Cortex of kidney (tissue), 1 donor: ENCODE data around the gene CFDP1.

Experiments
- DNase-seq: peaks from one replicate; lab custom pipeline; 2025; lab: John Stamatoyannopoulos, UW

Gene CFDP1

DNA sequence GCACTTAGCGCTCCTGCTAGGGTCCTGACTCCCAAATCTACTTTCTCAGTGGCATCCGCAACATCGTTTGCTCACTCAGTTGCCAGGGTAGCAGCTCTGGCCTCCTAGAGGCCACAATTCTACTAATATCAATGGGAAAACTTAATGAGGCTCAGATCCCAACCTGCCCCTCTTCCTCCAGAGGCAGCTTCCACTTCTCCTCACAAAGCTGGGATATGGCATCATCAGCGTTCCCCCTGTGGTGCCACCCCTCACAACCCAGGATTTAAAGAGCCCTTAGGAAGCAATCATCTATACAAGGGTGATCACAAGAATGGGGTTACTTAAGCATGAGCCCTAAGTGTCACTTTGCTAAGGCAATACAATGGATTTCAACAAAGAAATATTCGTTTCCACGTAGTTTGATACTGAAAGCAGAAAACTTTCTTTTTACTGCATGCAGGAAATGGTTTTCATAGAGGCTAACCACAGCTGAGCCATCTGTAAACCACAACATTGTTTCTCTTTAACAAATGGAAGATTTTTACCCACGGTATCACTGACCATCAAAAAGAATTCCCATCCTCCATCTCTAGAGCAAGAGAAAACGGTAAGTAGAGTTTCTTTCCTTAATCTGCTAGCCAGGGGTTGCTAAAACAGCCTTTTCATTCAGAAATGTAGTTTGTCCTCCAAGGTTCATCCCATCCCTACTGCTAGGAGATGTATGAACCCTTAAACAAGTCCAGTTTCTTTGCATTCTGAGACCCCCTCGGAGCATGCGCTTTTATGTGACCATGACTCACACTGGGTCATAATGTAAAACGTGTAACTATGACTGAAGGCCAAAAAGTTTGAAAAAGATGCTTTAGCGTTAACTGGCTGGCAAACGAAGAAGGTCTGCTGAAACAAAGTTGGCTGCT, 113.5 kb downstream of the CFDP1 start:
- no peak for DNase-seq

DNA sequence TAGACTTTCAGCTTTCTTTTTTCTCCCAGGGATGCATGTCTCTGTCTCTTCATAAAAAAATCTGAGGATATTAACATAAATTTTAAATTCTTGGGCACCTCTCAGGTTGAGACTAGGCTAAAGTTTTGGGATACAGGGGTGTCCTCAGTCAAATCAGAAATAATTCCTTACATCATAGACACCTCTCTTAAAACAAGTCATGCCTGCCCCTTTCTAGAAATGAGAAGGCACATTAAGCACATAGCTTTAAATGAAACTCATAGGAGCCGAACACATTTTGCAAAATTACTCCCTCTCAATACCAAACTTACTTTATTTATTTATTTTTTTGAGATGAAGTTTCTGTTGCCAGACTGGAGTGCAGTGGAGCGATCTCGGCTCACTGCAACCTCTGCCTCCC, 114.6 kb downstream of the CFDP1 start:
- no peak for DNase-seq

DNA sequence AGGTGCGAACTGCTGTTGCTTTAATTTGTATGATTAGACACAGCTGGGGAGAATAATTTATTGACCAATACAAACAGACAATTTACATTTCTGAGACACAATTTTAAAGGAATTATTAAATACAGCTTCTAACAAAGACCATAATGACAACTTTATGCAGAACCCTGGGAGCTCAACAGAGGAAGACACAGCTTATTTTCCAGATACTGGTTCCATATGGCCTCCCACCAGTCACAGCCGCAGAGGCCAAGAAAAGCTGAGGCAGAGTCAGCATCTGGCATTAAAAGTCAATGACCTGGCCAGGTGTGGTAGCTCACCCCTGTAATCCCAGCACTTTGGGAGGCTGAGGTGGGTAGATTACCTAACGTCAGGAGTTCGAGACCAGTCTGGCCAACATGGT, 115.8 kb downstream of the CFDP1 start:
- DNase-seq = no peak

DNA sequence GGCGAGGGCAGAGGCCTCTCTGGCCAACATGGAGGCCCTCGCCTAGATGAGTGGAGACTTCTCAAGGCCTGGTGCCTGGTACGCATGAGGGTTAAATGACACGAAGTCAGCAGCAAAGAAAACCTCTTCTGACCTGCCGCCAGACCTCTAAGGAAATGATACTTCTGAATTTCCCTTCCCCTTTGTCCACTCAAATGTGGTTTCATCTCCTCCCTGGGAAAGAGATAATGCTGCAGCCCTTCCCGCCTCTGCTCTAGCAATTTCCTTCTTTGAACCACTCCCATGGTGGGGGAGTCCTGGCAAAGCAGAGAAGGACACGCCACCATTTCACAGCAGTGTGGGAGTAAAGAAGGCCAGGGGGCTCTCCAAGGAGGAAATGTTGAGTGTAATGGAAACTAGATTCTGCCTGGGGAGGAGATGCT, 116.2 kb downstream of the CFDP1 start:
- DNase-seq = no peak

DNA sequence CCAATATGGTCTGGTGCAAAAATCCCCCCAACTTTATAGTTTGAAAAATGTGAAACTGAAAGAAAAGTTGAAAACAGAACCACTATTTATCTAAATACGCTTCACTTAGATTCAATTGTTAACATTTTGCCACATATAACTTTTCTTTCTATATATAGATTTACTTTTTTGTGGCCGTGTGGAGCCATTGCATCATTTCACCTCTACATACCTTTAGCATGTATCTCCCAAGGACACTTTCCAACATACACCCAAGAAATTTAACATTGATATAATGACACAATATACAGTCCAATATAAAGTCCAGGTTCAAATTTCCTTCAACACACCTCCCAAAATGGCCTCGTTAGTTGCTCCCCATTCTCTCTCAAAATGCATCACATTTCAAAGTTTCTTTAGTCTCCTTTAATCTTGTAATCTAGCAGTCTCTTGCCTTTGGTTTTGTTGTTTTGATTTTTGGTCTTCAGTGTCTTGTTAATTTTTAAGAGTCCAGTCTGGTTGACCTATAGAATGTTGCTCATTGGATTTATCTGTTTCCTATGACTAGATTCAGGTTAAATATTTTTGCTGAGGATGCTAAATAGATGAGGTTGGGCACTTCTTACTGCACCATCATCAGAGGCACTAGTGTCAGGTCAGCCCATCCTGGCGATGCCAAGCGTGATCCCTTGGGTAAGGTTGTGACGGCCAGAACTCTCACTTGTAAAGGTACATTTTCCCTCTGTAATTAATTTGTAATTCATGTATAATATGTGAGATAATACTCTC, 117.6 kb downstream of the CFDP1 start:
- DNase-seq = no peak

DNA sequence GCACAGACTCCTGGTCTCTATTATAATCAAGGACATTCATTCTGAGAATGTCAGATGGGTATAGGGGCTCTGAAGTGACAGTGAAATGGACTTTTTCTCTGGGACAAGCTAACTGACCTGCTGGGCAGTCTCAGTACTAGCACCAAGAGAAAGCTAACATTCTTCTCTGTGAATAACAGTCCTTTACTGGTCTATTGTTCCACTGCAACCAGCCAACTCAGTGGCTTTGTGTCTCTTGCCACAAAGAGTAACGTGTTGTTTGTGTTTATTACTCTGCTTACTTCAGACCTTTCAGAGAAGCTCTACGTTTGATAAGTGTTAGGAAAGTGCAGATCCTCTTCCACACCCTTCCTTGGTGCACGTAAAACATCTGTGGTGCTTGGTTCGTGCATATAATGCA, 120.4 kb downstream of the CFDP1 start:
- DNase-seq = no peak

DNA sequence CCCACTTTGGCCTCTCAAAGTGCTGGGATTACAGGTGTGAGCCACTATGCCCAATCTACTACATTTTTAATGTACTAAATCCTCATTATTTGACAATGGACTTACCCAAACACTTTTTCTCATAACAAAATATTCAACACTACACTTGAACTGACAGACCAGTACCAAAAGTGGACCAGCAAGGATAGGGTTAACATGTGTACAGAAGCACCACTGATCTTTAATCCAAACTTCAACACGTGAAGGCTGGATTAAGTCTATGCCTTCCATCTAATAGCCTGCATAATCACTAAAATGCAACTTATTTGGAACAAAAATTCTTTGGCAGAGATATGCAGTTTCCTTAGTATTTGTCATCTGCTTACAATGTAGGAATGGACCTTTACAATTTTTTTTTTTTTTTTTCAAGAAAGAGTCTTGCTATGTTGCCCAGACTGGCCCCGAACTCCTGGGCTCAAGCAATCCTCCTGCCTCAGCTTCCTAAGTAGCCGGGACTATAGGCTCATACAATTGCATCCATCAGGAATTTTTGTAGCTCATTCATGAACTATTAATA, 121.8 kb downstream of the CFDP1 start:
- DNase-seq = no peak

DNA sequence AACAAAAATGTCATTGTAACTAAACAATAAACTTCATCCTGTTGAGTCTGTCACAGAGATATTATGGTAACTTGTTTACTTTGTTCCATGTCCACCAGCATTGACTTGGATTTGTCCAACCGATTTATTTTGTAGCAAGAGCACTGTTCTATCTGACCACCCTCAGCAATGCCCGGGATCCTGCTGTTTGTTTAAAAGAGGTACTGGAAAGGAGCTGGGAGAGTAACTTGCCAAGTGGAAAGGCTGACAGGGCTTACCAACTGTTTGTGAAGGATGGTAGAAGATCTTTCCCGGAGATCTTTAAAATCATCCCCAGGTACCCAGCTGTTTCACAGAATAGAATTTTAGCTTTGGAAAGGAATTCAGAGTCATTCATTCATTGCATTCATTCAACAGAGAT, 122.8 kb downstream of the CFDP1 start:
- DNase-seq = no peak

DNA sequence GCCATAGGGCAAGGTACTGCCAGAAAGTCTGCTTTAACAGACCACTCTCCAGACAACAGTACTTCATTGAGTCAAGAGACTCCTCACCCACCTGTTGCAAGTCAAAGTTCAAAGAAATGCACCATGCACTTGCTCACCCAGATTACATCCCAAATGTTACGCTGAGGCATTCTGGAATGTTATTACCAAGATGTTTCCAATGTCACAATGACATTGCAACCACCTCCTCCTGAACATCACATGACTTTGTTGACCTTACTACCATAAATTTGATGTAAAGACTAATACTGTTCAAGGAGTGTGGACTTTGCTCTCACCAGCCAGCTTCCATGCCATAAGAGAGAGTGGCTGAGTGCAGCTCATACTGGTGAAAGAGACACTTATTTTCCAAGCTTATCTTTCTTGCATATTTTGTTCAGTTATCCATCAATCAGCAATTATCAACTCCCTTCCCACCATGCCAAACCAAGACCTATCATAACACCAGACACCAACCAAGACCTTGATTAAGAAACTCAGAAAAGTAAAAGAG, 123.3 kb downstream of the CFDP1 start:
- DNase-seq = no peak

DNA sequence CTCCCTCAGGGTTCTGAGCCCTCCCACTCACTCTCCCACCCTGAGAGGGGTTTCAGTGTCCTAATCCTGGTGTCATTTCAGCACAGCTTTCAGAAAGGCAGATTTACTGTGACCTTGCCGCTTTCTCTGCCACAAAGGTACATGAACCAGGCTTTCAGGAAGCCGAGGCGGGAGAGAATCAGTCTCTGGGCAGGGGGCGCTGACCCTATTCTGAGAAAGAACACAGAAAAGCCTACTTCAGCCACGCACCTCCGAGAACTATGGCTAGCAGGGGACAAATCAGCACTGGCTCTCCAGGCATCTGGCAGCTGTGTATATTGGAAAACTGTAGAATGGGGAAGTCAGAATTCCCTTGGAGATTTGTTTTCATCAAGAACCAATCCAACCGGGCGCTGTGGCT, 124.1 kb downstream of the CFDP1 start:
- no peak for DNase-seq

DNA sequence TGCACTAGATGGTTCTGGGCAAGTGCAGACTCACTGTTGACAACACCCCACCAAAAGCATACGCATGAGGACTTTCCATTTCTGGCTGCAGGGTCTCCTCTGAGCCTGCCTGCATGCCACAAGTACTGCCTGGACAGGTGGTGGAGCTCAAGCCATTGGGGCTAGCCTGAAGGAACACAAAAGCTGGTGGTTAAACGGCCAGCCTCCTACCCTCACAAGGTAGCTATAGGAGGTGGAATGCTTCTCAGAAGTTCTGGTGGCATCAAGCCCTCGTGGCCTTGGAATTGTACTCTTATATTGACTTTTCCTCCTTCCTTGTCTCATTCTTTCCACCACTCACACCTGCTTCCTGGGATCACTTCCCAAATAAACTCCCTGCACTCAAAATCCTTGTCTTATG, 125.3 kb downstream of the CFDP1 start:
- no peak for DNase-seq

DNA sequence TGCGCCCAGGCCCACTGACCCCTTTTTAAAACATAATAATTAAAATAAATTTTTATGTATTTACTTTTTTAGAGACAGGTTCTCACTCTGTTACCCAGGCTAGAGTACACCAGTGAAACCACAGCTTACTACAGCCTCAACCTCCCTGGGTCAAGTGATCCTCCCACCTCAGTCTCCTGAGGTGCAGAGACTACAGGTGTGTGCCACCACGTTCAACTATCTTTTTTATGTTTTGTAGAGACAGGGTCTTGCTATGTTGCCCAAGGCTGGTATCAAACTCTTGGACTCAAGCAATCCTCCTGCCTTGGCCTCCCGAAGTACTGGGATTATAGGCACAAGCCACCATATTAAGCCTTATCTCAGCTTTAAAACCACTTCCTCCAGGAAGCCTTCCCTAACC, 125.8 kb downstream of the CFDP1 start:
- DNase-seq = no peak

DNA sequence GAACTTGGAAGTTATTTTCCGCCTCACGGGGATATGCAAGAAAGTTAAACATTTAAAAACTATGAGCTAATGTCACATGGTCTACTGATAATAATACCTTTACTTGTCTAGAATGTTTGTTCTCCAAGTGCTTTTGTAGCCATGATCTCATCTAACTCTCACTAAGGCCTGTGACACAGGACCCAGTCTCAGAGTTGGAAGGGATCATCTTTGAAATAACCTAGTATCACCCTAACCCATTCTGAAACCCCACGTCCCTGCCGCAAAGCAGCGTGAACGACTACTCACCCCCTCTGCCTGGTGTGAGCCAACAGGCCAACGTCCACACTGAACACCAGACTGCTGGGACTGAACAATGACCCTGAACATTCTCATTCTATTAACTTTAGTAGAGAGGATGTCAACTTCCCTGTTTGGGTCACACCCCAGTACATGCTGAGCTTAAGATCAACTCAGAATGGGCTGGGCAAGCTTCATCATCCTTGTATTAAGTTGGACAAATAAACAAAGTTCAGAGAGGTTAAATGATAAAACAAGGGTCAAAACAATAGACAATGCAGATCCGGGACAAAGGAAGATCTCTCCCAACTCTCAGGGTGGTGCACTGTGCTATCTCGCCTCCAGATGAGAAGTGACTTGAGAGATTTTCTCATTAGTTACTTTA, 127.1 kb downstream of the CFDP1 start:
- DNase-seq = no peak

DNA sequence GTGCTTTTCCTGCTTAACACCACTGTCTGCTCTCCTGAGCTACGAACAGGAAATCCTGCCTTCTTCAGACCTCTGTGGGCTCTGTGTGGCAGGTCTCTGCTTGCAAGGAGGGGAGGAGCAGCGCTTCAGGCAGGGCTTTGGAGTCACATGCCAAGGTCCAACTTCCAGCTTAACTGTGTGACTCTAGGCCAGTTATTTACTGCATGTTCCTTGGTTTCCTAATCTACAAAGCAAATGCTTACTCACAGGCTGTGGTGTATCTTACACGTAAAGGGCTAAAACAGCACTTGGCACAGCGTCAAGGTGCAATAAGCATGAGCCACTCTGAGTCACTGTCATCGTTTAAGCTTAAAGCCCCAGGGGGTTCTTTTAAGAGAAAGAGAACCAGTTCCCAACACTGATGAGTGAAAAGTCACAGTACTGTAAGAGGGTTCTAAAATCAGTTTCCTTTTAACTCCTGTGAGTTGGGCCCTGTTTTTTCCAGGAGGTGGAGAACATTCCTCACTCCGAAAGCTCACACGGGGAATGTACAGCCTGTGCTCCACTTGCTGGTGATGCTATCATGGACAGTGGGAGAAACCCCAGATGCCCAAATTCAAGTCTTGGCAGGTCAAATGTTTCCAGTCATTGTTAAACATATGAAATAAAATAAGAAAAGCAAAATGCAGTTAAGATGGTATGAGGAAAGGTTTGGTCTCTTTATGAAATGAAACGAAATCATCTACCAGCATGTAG, 127.8 kb downstream of the CFDP1 start:
- DNase-seq = no peak

DNA sequence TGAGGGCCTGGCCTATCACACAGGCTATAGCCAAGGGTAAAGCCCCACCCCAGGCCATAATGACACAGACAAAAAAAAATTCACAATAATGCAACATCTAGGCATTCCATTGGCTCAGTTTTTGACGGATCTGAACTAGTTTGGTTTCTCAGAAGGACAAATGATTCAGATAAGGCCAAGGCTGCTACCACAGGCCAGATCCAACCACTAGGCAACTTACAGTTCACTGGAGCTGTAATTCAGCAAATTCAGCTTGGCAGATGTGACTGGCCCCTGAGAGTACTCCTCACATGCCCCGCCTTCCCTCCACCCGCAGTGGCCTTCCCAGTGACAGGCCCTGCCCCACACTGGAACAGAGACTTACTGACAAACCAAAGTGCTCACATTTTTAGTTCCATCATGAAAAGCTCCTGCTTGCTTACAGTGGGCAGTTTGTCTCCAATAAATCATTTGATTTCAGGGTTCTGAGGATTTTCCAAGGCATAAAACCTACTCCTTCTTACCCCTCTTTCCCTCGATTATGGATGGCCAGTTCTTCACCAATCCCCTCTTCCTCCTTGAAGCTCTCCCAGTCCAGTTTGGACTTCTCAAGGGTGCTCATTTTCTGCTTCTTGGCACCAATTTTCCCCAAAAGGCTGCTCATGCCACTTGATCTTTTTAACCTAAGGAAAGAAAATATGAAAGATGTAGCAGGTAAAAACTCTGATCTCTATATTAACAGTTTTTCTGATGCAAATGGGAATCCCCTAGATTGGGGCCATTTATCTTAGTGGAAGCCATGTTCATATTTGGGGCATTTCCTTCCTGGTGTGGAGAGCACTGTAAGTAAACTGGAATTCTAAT, 128.6 kb downstream of the CFDP1 start:
- DNase-seq = no peak

DNA sequence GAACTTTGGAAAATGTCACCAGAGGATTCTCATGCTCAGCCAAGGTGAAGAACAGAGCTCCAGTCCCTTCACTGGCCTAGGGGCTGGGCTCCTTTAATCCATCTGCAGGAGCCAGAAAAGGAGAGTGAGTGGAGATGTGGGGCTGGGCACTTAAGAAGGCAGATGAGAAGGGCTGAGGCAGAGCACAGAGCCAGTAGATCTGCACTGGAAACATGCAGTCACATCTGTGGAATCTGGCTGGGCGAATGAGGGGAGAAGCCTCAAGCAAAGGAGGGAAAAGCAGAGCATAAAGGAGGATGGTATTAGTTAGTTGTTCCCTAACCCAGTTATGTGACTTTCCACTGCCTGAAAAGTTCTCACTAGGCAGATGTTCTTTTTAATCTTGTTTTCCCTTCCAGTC, 131.5 kb downstream of the CFDP1 start:
- DNase-seq = no peak

DNA sequence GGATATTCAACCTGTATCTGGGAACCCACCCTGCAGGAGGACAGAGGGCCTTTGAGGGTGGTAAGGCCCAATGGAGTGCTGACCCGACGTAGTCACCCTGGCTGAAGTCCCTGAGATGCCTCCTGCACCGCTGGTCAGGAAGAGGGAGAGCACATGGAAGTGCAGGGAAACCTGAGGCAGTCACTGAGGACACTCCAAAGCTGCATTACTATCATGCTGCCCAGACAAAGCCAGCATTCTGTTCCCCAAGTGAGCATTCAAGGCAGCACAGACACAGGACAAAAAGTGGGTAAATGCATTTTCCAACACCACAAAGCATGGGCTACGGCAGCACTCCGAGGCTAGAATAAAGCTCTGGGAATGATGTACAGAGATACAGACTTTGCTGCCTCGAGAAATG, 135.0 kb downstream of the CFDP1 start:
- no peak for DNase-seq

DNA sequence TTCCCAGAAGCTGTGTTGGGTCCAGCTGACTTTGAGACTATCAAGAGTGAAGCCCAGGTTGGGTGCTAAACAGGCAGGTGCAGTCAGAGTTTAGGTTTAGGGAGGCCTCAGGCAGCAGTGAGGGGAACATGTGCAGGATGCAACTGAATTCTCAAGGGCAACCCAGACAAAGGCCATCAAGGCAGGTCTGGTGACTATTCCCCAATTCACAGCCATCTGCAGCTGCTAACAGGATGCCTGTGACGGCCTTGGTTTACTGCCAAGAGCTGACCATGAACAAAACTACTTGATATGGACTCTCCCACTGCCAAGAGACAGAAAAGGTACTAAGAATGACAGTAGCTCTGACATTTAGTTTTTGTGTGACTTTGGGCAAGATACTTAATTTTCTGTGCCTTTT, 136.7 kb downstream of the CFDP1 start:
- no peak for DNase-seq

DNA sequence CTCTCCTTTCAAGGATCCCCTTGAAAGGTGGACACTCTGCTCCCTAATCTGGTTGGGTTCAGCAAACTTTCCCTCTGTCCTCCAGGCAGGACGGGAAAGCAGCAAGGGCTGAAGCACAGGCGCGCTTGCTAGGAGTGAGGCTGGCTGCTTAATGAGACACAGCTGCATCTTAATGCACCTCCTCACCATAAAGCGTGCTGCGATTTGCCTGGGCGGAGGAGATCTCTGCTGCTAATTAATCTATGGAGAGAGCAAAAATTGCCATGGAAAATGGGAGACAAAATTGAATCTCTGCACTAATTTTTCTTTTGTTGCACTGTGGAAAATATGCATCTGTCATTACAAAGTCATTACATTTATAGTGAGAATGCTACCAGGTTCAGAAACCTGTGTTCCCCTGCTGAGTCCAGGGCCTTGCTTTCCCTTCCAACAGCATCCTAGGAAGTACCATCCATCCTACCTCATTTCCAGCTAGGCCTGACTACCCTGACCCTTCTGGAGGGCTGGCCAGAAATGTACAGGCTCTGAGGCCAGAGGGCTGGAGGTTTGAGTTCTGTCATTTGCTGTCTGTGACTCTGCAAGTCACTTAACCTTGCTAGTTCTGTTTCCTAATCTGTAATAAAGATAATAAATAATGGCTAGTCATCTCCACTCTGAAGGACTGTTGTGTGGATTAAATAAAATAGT, 138.4 kb downstream of the CFDP1 start:
- no peak for DNase-seq

DNA sequence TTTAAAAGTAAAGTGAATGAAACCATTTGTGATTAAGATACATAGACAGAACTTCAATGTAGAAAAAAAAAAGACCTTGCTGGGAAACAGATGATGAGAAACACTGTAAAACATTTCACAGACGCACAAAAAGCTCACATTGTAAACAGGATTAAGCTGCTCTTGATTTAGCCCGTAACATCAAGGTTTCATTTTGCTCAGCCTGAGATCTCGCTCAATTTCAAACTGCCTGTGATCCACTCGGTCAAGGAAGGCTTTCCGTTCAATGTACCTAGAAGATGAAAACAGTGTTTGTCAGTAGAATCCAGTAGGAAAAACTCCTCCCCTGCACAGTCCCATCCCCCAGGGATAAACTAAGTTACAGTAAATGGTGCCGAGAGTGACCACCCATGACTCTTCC, 139.5 kb downstream of the CFDP1 start:
- DNase-seq = no peak
